Measurements from ENCODE around the gene WASF1. TPM values are rescaled to one million over a fixed set of nuclear protein-coding genes. Genes with fewer than 3 reads are reported as not detected.

Gene WASF1
- polyA plus RNA-seq (2013, experiment 1 of 2; ENCODE audit: insufficient read length): 21.1 TPM
- 16.6 TPM for polyA plus RNA-seq (2013, experiment 2 of 2; ENCODE audit: insufficient read length)

- DNase-seq: peak; percentile 99
These were observed at the start of gene WASF1 for GRCh38 chr6:110179406-110180227. WASF1 (minus strand) TSS chr6:110179670; CDS start chr6:110127601, 52,069 bp downstream.

- no peak for DNase-seq
These were observed 46.8 kb upstream of the WASF1 start for GRCh38 chr6:110226261-110226660.

- DNase-seq: no peak
These were observed 42.3 kb upstream of the WASF1 start for GRCh38 chr6:110221738-110222137.

GRCh38 chr6:110217266-110217665 lies 37.8 kb upstream of the WASF1 start:
- peak; percentile 2 for DNase-seq

- no peak for DNase-seq
These were observed 36.7 kb upstream of the WASF1 start for GRCh38 chr6:110216140-110216539.

DNA sequence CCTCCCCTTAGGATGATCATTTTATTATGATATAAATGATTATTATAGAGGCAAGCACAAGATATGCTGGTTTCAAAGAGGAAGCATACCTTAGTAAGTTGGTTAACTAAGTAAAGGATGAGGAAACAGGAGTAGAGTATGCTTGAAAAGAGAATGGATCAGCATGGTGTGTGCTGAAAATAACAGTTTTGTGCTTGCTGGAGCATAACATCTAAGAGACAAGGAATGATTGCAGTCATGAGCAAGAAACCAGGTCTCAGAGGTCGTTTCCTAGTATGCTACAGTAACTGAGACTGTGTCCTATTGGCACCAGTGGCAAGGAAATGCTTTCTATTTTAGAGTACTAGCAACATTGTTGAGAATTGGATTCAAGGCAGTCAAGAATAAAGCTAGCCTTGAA lies 34.9 kb upstream of the WASF1 start:
- DNase-seq: no peak

DNA sequence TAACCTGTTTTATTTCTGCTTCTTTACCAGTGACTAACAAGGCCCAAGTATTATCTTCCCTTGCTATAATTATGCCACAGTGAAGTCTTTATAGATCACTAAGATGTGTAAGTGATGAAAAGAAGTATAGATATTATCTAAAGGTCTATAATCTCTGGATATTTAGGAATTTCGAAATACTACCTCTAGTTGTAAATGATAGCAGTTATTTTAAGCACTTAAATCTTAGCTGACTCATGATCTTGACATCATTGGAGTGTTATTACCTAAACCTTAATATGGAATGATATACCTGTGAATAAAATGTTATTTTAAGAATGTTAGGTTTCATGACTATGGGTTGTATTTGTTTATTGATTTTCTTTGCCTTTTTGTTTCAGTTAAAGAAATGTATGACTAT lies 32.3 kb upstream of the WASF1 start:
- DNase-seq: no peak

- DNase-seq: no peak
These were observed 28.2 kb upstream of the WASF1 start for GRCh38 chr6:110207652-110208051.

- DNase-seq: no peak
These were observed 21.8 kb upstream of the WASF1 start for GRCh38 chr6:110201151-110201884.

DNA sequence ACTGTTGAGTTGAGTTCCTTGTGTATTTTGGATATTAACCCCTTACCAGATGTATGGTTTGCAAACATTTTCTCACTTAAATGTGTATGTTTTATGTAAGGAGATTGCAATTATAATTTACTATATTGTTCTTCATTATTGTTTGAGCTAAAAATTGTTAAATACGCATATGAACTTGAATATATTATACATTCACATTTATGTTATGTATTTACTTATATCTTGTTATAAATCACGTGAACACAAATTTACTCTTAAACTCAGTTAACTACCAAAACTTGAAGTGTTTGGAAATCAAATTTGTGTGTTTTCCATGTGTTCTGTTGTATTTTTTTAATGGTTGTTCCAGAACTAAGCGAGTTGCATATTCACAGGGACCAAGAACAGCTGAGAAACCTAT lies 19.1 kb upstream of the WASF1 start:
- DNase-seq: no peak

DNA sequence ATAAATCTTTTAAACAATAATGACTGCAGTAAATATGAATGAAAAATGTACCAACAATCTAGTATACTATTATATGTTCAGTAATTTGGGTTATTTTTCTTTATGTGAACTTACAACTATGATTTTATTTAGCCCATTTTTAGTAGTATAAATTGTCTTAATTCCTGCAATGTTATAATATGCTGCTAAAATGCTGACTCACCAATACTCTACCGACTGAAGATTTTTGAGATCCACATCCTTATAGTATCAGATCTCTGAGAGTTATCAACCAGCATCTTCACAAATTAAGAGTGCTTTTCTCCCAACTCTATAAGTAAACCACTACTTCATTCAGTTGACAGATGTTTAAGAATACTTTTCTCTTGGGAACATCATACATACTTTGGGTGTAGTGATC lies 17.4 kb upstream of the WASF1 start:
- DNase-seq: no peak

- no peak for DNase-seq
These were observed 16.2 kb upstream of the WASF1 start for GRCh38 chr6:110195639-110196038.

GRCh38 chr6:110191477-110191876 lies 12.0 kb upstream of the WASF1 start:
- DNase-seq: no peak

GRCh38 chr6:110190726-110191125 lies 11.3 kb upstream of the WASF1 start:
- DNase-seq: no peak

- no peak for DNase-seq
These were observed 9.3 kb upstream of the WASF1 start for GRCh38 chr6:110188791-110189190.

DNA sequence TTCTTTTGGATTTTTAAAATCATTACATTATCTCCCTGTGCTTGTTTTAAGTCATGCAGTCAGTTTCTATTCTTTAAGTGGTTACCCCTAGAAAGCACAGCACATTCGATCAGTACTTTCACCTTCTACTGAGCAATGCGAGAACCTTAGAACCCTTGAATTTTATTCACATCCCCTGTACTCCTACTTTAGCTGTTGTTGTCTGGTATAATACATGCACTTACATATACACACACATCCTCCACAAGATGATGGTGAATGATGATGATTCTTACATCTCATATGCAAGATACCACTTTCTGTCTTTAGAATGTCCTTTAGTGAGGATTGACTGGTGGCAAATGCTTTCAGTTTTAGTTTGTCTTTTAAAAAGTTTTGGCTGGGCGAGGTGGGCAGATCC lies 6.4 kb upstream of the WASF1 start:
- DNase-seq: no peak

- DNase-seq: no peak
These were observed 3.9 kb upstream of the WASF1 start for GRCh38 chr6:110183292-110183885.

DNA sequence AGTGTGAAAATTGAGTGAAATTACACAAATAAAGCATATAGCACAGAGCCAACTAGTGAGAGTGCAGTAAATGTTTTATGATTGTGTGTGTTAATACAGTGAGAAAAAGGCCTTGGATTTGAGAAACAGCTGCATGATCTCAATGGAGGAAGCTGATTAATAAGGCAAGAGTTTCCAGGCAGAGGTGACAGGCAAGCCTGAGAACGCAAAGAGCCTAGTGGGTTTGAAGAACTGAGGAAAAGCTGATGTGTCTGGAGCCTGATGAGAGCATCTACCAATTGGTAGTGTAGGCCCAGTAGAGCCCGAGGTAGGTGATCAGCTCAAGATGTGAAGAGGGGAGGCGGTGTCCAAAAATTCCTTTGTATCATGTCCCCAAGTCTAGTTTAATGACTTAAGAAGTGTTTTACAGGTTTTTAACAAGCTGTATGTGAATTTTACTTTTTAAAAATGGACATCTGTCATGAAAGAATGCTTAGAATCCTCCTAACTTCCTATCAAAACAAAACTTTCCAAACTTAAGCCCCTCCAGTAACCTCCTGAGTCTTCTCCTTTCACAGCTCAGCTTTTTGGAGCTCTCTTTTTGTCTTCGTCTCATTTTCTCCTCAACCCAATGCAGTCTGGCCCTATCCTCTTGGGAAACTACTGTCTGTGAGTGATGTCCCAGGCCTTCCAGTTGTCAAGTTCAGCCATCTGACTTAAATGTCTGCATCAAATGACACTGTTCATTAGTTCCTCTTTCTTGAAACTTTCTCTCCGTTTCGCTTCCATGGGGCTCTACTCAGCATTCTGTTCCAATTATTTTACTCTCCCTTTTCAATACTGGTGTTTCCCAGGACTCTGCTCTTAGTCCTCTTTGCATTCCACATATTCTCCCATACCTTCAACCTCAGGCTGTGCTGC lies 1.9 kb upstream of the WASF1 start:
- no peak for DNase-seq

DNA sequence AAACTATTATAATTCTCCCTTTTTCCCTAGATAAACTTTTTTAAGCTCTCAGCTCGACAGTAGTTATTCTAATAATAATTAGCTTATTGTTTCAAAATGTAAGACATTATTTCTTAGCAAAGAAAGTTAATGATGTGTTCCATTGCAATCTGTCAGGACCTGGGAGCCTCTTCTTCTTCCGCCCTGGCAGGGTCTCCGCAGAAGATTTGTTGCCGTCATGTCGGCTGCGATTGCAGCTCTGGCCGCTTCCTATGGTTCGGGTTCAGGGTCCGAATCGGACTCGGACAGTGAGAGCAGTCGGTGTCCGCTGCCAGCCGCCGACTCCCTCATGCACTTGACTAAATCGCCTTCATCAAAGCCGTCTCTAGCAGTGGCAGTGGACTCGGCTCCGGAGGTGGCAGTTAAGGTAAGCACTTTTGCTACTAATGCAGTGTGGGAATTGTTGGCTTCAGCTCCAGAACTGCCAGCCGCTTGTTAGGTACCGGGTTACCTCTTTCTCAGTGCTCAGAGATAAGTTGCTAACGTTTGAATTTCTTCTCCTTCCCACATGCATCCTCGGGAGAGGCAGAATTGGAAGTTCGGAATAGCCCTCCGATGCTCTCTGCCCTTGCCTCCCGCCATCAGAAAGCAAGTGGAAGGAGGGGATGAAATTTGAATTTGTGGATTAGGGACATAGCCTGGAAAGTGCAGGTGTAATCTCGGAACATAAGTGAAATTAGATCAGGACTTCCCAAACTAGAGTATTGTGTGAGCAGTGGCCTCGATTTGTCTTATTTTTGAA lies 948 bp upstream of the WASF1 start, which contains the start of gene CDC40:
Gene CDC40 (plus strand): TSS at position 200 of the 781 bp plus-strand sequence. CDS start 18 bp downstream, at position 218.
- no peak for DNase-seq

GRCh38 chr6:110178626-110179405 lies 654 bp downstream of the WASF1 start:
- DNase-seq: peak; percentile 63

Measured in fibroblast of skin of back (primary cell).